Activated naive CD4-positive, alpha-beta T cell (primary cell): ENCODE measurements around the gene ARHGAP25.
"Not testable (repeated sequence)": the region's sequence is repeated elsewhere in the genome, so short reads cannot be mapped to it uniquely, and the experiment has no call there.

Experiments used
- DNase-seq, 4 experiments: peaks; one replicate each; lab custom pipeline; 2025; lab: John Stamatoyannopoulos, UW

ARHGAP25 gene

GRCh38 chr2:68799140-68800026, 64.8 kb downstream of the ARHGAP25 start:
- DNase-seq = no peak

DNA sequence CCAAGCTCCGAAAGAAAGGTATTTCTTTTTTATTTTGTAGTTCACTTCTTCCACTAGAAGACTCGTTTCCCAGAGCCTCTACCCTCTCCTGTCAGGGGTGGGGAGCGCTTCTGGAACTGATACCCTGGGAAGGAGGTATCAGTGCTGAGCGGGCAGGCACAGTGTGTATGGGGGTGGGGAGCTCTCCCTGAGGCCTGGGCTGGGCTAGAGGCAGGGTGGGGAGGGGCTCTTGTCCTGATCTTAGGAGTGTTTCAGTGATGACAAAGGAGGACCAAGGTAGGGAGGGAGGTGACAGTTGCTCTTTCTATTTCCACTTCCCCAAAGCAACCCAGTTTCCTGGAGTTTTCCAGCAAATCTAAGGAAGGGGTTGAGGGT, 65.4 kb downstream of the ARHGAP25 start:
- DNase-seq = no peak

DNA sequence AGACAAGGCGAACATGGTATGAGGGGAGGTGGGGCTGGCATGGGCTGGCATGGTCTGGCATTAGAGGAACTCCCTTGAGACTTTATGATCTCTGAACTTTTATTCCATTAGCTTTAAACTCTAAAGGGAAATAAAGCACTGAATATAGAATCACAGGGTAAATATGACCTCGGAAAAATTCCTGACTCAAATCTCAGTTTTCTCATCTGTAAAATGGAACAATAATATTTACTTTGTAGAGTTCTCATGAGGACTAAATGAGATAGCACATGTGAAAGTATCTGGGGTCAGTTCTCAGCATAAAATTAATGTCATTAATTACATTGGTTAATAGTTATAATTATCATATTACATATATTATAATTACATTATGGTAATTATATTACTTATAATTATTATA, 65.9 kb downstream of the ARHGAP25 start:
- no peak for DNase-seq

GRCh38 chr2:68802161-68802560, 67.5 kb downstream of the ARHGAP25 start:
- not testable (repeated sequence) for DNase-seq

DNA sequence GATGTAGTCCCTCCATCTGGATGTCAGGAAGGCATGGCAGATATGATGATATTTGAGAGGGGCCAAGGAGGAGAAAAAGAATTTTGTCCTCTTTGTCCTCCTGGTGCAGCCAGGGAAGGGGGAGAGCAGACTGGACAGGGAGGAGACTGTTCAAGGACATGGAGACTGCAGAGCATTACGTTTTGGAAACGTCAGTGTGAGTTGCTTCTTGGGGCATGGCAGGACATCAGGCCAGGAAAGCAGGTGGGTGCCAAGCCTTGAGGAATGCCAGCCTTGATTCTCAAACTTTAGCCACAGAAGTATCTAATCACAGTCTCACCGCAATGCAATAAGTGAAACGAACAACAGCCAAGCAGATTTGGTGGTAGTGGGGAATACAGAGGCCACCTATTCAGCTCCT, 70.4 kb downstream of the ARHGAP25 start:
- DNase-seq = no peak

- DNase-seq = no peak
Observed at GRCh38 chr2:68806511-68807109, 72.0 kb downstream of the ARHGAP25 start.

GRCh38 chr2:68807821-68808266, 73.2 kb downstream of the ARHGAP25 start:
- DNase-seq = no peak

- DNase-seq = no peak
Observed at GRCh38 chr2:68809324-68810240, 75.0 kb downstream of the ARHGAP25 start.

- DNase-seq = no peak
Observed at GRCh38 chr2:68811364-68811763, 76.8 kb downstream of the ARHGAP25 start.

GRCh38 chr2:68812251-68812650, 77.6 kb downstream of the ARHGAP25 start:
- DNase-seq = no peak

GRCh38 chr2:68813596-68813995, 79.0 kb downstream of the ARHGAP25 start:
- DNase-seq = no peak

DNA sequence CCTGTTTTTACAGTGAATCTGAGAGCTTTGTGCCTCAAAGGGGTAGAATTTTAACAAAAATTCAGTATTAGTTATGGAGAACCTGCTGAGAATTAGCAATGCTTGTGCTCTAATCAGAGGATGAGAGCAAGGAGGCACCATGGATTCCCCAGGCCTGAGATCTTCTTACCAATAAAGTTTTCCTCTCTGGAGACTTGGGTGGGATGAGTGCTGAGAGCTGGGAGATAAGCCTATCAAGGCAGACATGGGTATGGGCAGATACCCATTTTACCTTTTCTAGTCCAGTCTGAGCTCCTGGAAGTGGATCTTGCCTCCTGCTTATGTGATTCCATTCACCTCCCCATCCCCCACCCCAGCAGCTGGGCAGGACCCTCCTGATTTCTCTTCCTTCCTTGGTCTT, 82.7 kb downstream of the ARHGAP25 start:
- DNase-seq = no peak

GRCh38 chr2:68819556-68819955, 84.9 kb downstream of the ARHGAP25 start:
- no peak for DNase-seq

DNA sequence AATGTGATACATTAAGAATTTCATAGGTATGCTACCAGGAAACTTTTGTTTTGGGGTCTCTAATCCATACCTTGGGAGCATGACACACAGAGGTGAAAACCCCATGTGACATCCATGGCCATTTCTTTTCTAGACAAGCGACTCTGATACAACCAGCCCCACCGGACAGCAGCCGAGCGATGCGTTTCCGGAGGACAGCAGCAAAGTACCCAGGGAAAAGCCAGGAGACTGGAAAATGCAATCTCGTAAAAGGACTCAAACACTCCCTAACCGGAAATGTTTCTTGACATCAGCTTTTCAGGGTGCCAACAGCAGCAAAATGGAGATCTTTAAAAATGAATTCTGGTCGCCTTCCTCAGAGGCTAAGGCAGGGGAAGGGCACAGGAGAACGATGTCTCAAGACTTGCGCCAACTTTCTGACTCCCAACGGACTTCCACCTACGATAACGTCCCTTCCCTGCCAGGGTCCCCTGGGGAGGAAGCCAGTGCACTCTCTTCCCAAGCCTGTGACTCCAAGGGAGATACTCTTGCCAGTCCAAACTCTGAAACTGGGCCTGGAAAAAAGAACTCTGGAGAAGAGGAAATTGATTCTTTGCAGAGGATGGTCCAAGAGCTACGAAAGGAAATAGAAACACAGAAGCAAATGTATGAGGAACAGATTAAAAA, 87.7 kb downstream of the ARHGAP25 start:
- DNase-seq = no peak

GRCh38 chr2:68824831-68825230, 90.2 kb downstream of the ARHGAP25 start:
- DNase-seq = no peak

DNA sequence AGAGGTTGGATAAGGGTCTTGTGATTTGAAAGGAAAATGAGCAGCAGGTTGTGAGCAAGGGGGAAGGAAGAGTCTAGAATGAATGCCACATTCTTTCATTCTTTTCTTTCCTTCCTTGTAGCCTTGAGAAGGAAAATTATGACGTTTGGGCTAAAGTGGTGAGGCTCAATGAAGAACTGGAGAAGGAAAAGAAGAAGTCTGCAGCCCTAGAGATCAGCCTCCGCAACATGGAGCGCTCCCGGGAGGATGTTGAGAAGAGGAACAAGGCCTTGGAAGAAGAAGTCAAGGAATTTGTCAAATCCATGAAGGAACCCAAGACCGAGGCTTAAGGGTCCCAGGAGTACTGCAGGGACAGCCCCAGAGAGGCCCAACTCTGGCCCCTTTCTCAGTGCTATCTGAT, 91.3 kb downstream of the ARHGAP25 start:
- DNase-seq = no peak

DNA sequence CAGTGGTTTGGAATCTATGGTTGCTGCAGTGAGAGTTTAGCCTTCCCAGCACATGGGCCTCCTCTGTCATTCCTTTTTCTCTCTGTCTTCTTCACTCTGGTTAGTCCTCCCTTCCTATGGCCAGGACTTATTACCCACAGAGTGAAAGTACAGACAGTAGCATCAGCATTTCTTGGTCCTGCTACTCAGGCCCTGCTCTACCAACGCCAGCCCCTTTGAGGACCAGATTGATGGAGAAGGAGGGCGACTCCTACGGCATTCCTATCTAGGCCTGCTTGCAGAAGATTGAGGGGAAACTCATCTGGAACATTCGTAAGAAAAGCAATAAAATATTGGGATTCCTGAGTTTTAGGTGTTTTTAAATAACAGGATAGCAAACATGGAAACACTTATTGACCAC, 93.1 kb downstream of the ARHGAP25 start:
- DNase-seq = no peak

DNA sequence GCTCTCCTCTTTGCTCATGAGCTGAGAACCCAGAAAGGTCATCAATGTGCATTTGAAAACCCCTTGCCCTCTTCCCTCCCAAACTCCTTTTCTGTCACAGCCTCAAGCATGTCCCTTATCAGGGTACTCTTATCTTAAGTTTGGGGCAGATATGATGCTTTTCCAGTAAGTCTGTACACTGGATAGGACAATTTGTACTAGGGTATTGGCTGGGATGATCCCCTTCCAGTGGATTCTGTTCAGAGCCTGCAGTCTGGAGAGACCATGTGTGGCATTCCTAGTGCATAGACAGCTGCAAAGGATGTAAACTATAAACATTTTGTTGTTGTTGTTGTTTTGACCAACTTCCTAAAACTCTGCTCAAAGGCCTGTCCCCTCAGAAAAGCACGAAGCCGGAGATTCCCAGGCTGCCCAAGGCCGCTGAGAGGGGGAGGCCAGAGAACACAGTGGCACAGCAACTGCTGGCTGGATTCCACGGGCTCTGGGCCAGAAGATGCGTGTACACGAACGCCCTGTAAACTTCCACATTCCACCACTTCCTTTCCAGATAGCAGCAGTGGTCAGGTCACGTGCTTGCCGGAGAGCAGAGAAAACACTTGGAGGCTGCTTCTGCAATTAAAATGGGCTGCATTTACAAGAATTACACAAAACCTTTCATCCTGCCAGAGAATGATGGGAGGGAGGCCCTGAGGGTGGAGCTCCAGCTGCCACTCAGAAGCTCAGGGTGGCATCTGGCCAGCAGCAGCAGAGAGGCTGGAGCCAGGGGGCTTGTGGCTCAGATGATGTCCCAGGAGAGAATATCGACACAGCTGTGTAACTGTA, 94.5 kb downstream of the ARHGAP25 start:
- peak in 2 of 4 experiments; percentile 44 to 52 for DNase-seq

- DNase-seq = no peak
Observed at GRCh38 chr2:68829749-68830148, 95.1 kb downstream of the ARHGAP25 start.

GRCh38 chr2:68831686-68832232, 97.1 kb downstream of the ARHGAP25 start:
- DNase-seq = no peak
